DMS53 (cell line): ENCODE results near the gene GOLGA8F.
"Not testable (repeated sequence)": the region's sequence is repeated elsewhere in the genome, so short reads cannot be mapped to it uniquely, and the experiment has no call there.

ENCODE experiments used
- DNase-seq: peaks from one replicate; lab custom pipeline; 2025; lab: John Stamatoyannopoulos, UW

Gene GOLGA8F

DNA sequence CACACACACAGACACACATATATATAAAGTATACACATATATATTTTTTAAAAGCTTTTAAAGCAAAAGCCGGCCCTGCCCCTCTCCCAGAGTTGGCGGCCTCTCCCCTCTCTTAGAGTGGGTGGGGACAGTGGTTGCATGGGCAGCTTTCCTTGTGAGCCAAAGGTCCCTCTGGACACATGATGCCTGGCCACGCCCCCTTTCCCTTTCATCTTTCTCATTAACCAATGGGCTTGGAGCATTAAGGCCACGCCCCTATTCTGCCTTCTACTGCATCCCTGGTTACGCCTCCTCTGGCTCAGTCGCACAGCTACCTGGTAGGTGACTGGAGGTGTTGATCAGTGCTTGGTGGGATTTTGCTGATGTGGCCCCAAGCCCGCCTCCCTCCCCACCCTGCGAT lies at the start of gene GOLGA8F:
Gene GOLGA8F, plus strand, starts transcription at position 301 of the 400 bp plus-strand sequence. Its CDS starts 98 bp downstream, at position 399.
- DNase-seq, result not testable (repeated sequence)

GRCh38 chr15:28357984-28358383 lies 20.5 kb upstream of the GOLGA8F start, which contains the start of gene GOLGA6L24:
Gene GOLGA6L24, minus strand, starts transcription at chr15:28358084. Its CDS starts 61 bp downstream, at chr15:28358023.
- DNase-seq, result not testable (repeated sequence)

- not testable (repeated sequence) for DNase-seq
These were observed 13.0 kb upstream of the GOLGA8F start for GRCh38 chr15:28365502-28365901.

DNA sequence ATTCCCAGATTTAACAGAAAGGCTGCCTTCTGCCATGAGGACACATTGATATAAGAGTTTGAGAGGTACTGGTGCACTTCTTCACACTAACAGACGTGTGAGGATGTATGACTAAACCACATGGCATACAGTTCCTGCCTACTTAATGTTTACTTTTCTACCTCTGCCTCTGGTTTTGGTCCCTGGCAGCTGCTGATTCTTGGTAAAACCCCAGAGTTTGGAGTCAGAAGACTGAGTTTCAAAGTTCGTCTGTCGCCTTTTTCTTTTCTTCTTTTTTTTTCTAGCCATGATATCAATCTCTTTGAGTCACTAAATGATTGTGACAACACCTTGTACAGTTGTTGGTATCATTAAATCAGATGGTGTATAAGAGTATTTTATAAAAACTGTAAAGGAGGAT lies 1.6 kb downstream of the GOLGA8F start:
- DNase-seq, result not testable (repeated sequence)

DNA sequence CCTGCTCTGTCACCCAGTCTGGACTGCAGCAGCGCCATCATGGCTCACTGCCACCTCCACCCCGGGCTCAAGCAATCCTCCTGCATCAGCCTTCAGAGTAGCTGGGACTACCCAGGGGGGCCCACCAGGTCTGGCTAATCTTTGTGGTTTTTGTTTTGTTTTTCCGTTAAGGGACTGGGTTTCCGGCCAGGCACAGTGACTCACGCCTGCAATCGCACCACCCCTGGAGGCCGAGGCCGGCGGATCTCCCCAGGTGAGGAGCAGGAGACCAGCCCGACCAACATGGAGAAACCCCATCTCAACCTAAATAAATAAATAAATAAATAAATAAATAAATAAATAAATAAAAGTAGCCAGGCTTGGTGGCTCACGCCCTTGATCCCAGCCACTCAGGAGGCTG lies 17.6 kb downstream of the GOLGA8F start:
- DNase-seq, result not testable (repeated sequence)

- DNase-seq, result not testable (repeated sequence)
These were observed 24.4 kb downstream of the GOLGA8F start for GRCh38 chr15:28402774-28403435.

DNA sequence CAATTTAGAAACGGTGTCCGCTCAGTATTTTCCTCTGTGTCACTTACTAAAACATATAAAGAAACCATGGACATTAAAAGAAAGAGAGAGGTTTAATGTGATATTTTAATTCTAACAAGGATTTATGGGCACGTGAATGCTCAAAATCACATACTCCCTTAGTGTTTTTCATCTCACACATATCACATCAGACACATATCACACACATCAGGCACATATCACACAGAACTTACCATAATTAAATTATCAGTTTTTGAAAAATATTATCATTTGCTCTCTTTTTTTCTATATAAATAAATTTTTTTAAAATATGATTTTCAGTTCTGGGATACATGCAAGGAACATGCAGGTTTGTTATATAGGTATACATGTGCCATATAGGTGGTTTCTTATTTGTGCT lies 42.0 kb downstream of the GOLGA8F start:
- not testable (repeated sequence) for DNase-seq

DNA sequence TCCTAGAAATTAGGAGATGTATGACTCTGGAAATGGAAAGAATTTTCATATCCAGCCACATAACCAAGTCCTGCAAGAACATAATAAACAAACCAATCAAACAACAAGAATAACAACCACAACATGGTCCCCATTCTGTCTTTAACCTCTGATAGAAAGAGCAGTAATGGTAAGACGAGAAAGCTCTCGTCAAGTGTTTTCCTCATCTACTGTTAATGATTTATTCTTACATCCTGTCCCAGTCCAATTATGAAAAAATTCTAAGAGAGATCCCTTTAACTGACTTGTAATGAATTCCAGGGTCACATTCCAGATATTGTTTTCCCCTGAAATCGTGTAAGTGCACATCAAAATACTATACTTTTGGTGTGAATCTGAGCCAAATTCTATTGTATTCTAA lies 57.1 kb downstream of the GOLGA8F start:
- not testable (repeated sequence) for DNase-seq
